ENCODE data around the gene PLAC1.

The PLAC1 gene, protein sequence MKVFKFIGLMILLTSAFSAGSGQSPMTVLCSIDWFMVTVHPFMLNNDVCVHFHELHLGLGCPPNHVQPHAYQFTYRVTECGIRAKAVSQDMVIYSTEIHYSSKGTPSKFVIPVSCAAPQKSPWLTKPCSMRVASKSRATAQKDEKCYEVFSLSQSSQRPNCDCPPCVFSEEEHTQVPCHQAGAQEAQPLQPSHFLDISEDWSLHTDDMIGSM

DNA sequence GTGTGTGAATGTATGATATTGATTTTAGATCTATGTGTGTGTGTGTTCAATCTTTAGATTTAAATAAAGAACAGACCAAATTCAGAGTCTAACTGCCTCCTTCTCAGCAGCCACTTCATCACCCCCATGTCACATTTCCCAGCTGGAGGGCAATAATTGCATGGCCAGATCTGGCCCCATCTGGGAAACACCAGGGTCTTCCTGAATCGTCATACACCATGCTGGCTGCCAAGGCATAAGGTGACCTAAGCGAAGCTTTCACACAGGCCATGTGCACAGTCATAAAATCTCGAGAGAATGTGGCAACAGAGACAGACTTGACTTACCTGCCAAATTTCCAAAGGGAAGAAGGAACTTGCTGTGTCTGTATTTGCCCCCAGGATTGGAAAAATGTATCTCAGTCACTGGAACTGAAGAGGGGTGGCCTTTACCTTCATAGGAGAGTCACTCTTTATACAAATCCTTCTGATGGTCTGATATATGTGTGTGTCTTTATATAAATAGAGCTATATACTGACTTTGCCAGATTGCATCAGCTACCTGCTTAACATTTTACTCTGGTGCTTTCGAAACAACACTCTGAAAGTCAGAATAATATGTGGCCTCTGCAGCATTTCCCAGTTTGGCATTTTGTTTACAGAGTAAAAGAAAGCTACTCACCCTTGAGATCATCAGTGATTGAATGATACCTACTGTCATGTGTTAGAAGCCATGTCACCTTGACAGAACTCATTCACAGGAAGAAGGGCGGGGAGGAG, at the start of gene PLAC1:
Gene PLAC1, minus strand, starts transcription at position 470 of the 758 bp plus-strand sequence. CDS start 91,789 bp downstream, outside the sequence.
- Mint-ChIP-seq H3K27ac (no peak within 1 kb of the TSS), H3K4me1 (ENCODE audit: low read depth) (peaks cover 2% of the 10 kb centered on the region), H3K9me3 (ENCODE audit: low read depth) (no peaks in the 10 kb centered on the region), H3K4me3 (no peak within 1 kb of the TSS), H3K27me3 (no peaks in the 10 kb centered on the region), H3K36me3 (no peaks in the 10 kb centered on the region)

DNA sequence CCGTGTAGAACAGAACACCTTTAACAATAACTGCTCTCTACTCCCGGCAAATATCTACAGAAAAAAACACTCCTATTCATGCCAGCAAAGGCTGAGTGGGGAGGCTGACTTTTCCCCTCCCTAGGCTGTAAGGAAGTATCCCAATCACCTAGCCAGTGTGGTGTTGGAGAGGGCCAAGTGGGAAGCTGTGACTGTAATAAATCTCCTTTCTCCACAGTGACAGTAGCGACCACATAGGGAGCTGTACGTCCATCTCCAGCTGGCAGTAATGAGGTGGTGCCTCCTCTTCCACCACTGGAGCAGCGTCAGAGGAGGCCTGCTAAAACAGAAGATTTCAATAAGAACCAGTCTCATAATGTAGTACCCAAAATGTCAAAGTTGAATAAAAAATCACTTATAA, 47.9 kb upstream of the PLAC1 start:
- Mint-ChIP-seq H3K27ac (no peak overlapping the region), H3K36me3 (no peaks in the 10 kb centered on the region), H3K9me3 (ENCODE audit: low read depth) (no peaks in the 10 kb centered on the region), H3K4me1 (ENCODE audit: low read depth) (no peaks in the 10 kb centered on the region), H3K4me3 (no peak overlapping the region), H3K27me3 (no peaks in the 10 kb centered on the region)

DNA sequence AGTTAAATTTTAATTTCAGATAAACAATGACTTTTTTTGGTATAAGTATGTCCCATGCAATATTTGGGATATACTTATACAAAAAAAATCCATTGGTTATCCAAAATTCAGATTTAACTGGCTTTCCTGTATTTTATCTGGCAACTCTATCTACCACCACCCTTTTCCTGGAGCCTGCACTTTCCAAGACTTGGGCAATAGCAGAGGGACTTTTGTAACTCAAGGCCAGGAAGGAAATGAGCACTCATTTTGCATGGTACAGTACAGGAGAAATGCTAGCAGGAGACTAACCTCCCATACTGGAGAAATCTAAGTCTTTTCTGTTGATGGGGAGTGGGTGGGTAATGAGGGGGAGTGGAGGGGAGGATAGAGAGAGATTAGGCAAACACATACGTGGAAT, 37.7 kb upstream of the PLAC1 start:
- H3K36me3 Mint-ChIP-seq, result peaks cover 2% of the 10 kb centered on the region
- H3K27ac Mint-ChIP-seq, result no peak overlapping the region
- H3K4me1 Mint-ChIP-seq (ENCODE audit: low read depth), result no peaks in the 10 kb centered on the region
- no peaks in the 10 kb centered on the region for H3K27me3 Mint-ChIP-seq
- no peak overlapping the region for H3K4me3 Mint-ChIP-seq
- H3K9me3 Mint-ChIP-seq (ENCODE audit: low read depth), result no peaks in the 10 kb centered on the region

DNA sequence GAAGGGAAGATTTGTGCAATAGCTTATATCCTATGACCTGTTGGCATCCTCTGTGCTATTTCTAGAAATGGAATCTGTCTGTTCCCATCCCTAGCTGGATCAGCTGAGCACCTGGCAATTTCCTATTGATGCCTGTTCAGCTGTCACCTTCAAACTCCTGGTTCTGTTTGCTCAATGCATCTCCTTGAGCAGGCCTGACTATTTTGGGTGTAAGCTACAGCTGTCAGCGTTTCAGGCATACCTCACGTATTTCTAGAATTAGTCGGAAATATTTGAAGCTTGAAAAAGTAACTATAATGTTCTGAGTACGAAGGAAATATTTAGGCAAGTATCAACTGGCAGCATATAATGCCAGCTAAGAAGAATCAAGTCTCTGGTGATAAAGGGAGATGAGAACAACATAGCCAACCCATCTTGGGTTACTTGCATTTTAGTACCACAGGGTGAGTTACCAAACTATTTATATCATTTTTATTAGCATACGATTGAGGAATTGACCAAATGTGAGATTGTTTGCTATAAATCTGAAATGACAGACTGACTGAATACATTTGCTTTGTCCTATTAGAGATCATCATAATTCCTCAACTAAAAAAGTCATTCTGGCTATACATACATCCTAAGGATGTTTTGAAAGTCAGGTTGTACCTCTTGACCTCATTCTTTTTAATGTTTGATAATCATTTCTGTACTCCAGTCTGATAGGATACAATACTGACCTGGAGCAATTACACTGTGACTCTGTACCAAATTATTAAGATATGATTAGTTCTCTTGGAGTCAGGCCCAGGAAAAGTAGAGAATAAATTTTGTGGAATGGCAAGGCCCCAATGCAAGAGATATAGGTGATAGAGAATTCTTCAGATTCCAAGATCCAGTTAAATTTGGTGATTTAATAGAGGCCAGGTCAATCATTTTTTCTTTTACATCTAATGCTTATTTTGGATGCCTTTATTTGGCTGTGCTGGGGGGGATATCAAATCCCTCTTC, 36.4 kb upstream of the PLAC1 start:
- Mint-ChIP-seq H3K27me3 (no peaks in the 10 kb centered on the region), H3K36me3 (peaks cover 2% of the 10 kb centered on the region), H3K4me1 (ENCODE audit: low read depth) (no peaks in the 10 kb centered on the region), H3K4me3 (no peak overlapping the region), H3K27ac (no peak overlapping the region), H3K9me3 (ENCODE audit: low read depth) (no peaks in the 10 kb centered on the region)

DNA sequence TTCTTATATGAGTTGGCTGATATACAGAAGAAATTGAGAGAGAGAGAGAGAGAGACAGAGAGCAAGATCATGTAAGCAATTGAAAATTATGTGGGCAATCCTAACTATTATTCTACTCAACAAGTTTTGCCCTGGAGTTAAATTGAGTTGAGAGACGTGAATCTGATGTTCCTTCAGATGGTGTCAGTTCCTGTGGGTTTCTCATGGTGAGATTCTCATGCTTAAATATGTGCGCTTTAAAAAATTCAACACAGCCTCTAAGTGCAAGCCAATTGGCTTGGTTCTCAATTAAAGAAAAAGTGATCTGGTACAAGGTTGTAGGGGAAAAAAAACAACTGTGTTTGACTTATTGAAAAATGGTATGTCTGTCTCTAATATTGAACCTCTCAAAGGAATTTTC, 35.4 kb upstream of the PLAC1 start:
- Mint-ChIP-seq H3K27me3 (no peaks in the 10 kb centered on the region), H3K36me3 (peaks cover 2% of the 10 kb centered on the region), H3K4me3 (no peak overlapping the region), H3K27ac (no peak overlapping the region), H3K4me1 (ENCODE audit: low read depth) (no peaks in the 10 kb centered on the region), H3K9me3 (ENCODE audit: low read depth) (no peaks in the 10 kb centered on the region)

DNA sequence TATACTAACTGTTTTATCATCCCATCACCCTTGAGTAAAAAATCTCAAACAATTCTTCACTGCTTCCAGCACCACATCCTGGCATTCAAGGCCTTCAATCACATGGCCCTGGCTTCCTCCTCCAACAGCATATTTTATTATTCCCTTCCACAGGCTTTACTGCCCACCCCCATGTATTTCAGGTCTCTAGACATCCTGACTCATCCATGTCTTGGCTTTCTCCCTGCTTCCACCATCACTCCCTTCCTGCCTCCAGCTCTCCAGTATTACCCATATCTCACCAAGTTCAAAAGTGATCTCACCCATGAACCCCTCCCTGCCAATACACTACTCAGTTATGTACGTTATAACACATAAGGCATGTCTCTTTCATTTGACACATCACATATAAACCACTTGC, 34.7 kb upstream of the PLAC1 start:
- H3K27ac Mint-ChIP-seq, result no peak overlapping the region
- H3K9me3 Mint-ChIP-seq (ENCODE audit: low read depth), result no peaks in the 10 kb centered on the region
- no peaks in the 10 kb centered on the region for H3K4me1 Mint-ChIP-seq (ENCODE audit: low read depth)
- H3K4me3 Mint-ChIP-seq, result no peak overlapping the region
- H3K36me3 Mint-ChIP-seq, result no peaks in the 10 kb centered on the region
- H3K27me3 Mint-ChIP-seq, result no peaks in the 10 kb centered on the region

DNA sequence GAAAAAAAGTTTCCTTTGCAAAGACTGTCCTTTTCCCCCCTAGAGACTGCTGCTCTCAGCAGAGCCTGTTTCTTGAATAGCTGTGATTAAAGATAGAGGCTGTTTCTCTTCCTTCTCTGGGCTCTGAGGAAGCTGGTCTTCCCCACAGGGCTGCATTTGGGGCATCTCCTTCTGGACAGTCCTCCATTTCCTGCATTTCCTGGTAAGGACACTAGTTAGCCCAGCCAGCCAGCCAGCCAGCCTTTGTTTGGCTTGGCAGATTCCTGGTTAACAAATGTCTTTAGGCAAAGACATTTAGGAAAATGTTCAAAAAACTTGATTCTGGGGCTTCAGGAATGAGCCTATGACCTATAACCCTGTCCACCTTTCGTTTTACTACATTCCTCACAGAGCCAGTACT, 34.0 kb upstream of the PLAC1 start:
- no peaks in the 10 kb centered on the region for H3K36me3 Mint-ChIP-seq

DNA sequence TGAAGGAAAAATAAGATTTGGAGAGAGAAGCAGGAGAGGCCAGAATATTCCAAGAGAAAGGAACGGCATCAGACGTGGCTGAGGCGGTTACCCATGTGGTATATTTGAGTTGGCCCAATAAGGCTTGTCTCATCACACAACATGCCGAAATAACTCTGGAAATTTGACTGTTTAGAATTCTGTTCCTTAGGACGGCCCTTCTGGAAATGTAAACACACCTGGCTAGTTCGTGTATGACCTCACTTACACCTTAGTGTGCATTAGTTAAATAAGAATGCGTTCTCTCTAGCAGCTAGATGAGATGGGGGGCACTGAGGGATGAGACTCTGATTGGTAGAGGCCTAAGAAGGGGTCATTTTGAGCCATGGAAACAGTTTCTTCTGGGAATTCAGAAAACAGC, 33.2 kb upstream of the PLAC1 start:
- H3K4me3 Mint-ChIP-seq, result no peak overlapping the region
- no peak overlapping the region for H3K27ac Mint-ChIP-seq
- no peaks in the 10 kb centered on the region for H3K27me3 Mint-ChIP-seq
- no peaks in the 10 kb centered on the region for H3K4me1 Mint-ChIP-seq (ENCODE audit: low read depth)
- no peaks in the 10 kb centered on the region for H3K9me3 Mint-ChIP-seq (ENCODE audit: low read depth)
- no peaks in the 10 kb centered on the region for H3K36me3 Mint-ChIP-seq

More for the DNA sequence above, 34.0 kb upstream of the PLAC1 start:
- no peak overlapping the region for H3K4me3 Mint-ChIP-seq
- no peaks in the 10 kb centered on the region for H3K9me3 Mint-ChIP-seq (ENCODE audit: low read depth)
- no peaks in the 10 kb centered on the region for H3K4me1 Mint-ChIP-seq (ENCODE audit: low read depth)
- H3K27ac Mint-ChIP-seq, result no peak overlapping the region
- no peaks in the 10 kb centered on the region for H3K27me3 Mint-ChIP-seq

DNA sequence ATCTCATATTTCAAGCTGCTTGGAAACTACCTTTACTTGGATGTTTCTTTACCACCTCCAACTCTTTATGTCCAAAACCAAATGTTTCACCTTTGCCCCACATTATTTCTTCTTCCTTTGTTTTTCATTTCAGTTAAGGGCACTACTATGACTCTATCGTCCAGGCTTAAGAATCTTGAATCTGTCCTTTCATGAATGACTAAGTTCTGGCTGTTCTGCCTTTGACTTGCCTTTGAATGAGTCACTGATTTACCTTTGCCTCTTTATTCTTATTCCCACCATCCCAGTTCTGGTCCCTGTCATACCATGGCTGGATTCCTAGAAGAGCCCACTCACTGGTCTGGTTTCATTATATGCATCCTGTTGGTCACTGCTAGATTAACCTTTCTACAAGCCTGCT, 30.6 kb upstream of the PLAC1 start:
- no peaks in the 10 kb centered on the region for H3K4me1 Mint-ChIP-seq (ENCODE audit: low read depth)
- H3K27ac Mint-ChIP-seq, result no peak overlapping the region
- no peaks in the 10 kb centered on the region for H3K36me3 Mint-ChIP-seq
- H3K4me3 Mint-ChIP-seq, result no peak overlapping the region
- no peaks in the 10 kb centered on the region for H3K9me3 Mint-ChIP-seq (ENCODE audit: low read depth)
- H3K27me3 Mint-ChIP-seq, result no peaks in the 10 kb centered on the region

DNA sequence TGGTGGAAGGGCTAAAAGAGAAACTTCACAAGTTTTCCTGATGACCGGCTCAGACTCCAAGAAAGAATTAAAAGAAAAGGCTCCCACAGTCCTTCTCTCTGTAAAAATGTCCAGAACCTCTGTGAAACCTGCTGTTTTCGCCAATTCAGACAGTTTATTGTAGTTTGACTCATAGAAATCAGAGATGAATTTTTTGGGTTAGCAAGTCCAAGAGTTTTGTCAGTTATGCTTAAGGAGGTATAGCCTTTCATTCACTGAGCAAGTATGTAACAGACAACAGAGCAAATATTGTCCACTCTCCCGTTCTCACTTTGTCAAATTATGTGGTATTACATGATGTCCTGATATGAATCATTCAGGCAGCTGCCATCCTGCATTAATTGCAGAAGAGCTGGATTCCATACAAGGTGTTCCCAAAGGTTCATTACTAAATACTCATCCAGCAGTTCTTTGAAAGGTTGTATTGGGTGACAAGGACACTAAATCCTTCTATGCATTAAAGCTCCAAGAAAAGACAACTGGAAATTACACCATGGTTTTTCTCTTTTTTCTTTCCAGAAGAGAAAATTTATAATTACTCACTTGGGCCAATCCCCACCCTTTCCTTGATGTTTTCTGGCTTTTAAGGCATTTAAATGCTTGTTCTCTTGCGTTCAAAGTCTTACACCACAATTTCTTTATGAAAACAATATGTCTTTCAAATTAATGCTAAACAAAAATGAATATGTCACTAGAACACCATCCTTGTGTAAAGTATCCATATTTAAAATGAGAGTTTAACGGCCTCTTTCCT, 30.0 kb upstream of the PLAC1 start:
- no peak overlapping the region for H3K27ac Mint-ChIP-seq
- H3K36me3 Mint-ChIP-seq, result no peaks in the 10 kb centered on the region
- H3K4me3 Mint-ChIP-seq, result no peak overlapping the region
- H3K27me3 Mint-ChIP-seq, result no peaks in the 10 kb centered on the region
- no peaks in the 10 kb centered on the region for H3K4me1 Mint-ChIP-seq (ENCODE audit: low read depth)
- H3K9me3 Mint-ChIP-seq (ENCODE audit: low read depth), result no peaks in the 10 kb centered on the region

DNA sequence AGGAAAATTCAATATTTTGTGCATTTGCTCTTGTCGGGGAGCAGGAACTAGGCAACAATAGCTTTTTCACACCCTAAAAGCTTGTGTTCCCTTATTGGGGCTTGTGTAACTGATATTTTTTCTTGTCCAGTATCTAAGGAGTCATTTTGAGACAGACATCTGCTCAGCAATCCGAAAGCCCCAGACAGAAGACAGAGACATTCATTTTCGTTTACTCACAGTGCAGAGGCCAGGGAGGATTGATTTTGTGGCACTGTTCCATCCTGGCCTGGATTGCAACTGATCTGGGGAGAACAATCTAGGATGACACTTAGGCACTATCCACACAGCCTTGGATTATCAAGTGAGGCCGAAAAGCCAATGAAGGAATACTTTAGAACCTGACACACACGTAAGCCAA, 27.4 kb upstream of the PLAC1 start:
- no peaks in the 10 kb centered on the region for H3K9me3 Mint-ChIP-seq (ENCODE audit: low read depth)
- no peaks in the 10 kb centered on the region for H3K27me3 Mint-ChIP-seq
- H3K27ac Mint-ChIP-seq, result no peak overlapping the region
- no peak overlapping the region for H3K4me3 Mint-ChIP-seq
- H3K4me1 Mint-ChIP-seq (ENCODE audit: low read depth), result no peaks in the 10 kb centered on the region
- H3K36me3 Mint-ChIP-seq, result no peaks in the 10 kb centered on the region

DNA sequence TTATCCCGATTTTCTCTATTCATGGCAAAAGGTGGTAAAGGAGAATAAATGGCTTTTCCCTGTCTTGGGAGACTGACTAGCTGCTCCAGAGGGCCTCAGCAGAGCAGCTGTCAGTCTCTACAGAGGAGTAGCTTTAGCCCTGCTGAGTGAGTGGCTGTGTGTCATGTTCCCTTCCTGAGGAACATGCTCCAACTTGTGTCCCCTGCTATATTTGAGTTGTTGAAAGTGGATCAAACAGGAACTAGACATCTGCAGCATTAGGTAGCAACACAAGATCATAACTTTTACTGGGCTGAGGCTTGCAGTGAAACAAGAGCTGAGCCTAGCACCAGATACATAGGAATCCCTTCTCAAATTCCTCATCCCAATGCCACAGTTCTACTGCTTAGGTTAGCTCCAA, 26.7 kb upstream of the PLAC1 start:
- Mint-ChIP-seq H3K27ac (no peak overlapping the region), H3K4me3 (no peak overlapping the region), H3K4me1 (ENCODE audit: low read depth) (no peaks in the 10 kb centered on the region), H3K9me3 (ENCODE audit: low read depth) (no peaks in the 10 kb centered on the region), H3K27me3 (no peaks in the 10 kb centered on the region), H3K36me3 (no peaks in the 10 kb centered on the region)

DNA sequence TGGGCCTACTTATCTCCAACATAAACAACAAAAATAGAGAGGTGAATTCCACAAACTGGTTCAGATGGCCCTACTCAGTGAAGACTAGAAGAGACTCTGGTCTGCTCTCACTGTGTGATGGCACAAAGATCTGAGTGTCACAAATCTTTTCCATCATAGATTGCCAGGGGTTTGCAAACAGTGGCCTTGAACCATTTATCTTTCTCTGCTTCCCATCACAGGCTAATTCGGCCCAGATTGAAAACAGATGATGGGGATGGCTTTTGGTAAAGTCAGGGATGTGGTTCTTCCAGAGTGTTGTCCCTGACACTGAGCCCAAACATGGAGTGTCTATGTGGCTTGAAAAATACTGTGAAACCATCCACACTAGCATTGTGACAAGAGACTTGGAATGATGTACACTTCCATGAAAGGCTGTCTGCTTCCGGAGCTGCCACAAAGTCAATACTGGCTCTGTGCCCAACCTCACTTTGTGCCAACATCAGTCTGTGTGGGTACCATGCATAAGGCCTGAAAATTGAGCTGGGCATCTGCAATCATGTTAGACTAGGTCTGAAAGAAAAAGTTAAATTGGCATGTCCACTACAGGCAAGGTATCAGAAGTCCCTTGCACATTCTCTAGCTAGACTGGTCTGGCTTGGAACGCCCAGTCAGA, 25.2 kb upstream of the PLAC1 start:
- Mint-ChIP-seq H3K27me3 (no peaks in the 10 kb centered on the region), H3K4me3 (no peak overlapping the region), H3K36me3 (no peaks in the 10 kb centered on the region), H3K27ac (no peak overlapping the region), H3K9me3 (ENCODE audit: low read depth) (no peaks in the 10 kb centered on the region), H3K4me1 (ENCODE audit: low read depth) (no peaks in the 10 kb centered on the region)

DNA sequence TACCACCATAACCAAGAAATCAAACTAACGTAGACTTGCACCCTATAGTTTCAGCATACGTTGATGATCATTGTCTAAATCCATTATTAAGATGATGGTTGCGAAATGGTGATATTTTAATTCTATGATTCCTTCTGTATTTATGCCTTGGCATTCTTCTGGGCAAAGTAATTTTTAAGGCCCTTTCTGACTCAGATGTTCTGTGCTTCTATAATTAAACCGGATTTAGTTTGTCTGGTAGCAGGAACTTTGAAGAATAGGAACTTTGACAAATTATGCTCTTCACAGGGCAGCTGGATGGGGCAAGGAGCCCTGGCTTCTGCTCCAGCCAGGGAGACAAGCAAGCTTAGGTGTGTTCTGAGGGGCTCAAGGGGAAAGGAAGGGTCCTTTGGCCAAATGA, 23.8 kb upstream of the PLAC1 start:
- Mint-ChIP-seq H3K4me1 (ENCODE audit: low read depth) (no peaks in the 10 kb centered on the region), H3K36me3 (no peaks in the 10 kb centered on the region), H3K4me3 (no peak overlapping the region), H3K27me3 (peaks cover 2% of the 10 kb centered on the region), H3K27ac (no peak overlapping the region), H3K9me3 (ENCODE audit: low read depth) (no peaks in the 10 kb centered on the region)

All from activated naive CD8-positive, alpha-beta T cell (primary cell).